K562 (cell line): Measurements from ENCODE around the gene PRDX1. TPM values are rescaled to one million over a fixed set of nuclear protein-coding genes. Genes with fewer than 3 reads are reported as not detected.

Experiments used
- ATAC-seq: fragments of 200-7000 bp; cut with Tn5 transposase; 3 replicates; pipeline ENCODE4 v1.9.1; 2020; ENCODE audit warnings: moderate library complexity
- BruUV-seq: library from RNA; stranded (reverse); fragments of 400-500 nt; replicated peaks from 2 replicates; lab custom pipeline; 2021; lab: Mats Ljungman, UMichigan
- CTCF ChIA-PET: fragments of 300-600 bp; formaldehyde crosslinking; extraction: SDS; loops from one replicate; lab custom pipeline; 2021; ENCODE audit warnings: low intra/inter-chr PET ratio; lab: Yijun Ruan, JAX
- POLR2A ChIA-PET: fragments of 300-600, 350-650 bp; sonication (Branson Sonifier 250); formaldehyde crosslinking; extraction: SDS; loops from one replicate; lab custom pipeline; 2021; ENCODE audit warnings: antibody characterized with exemption, inconsistent platforms; lab: Yijun Ruan, JAX
- DNase-seq, 4 experiments: peaks; one replicate each; pipeline versions ENCODE4 v3.0.0 to v3.0.0-alpha.2; 2011 to 2018; ENCODE audit warnings: low spot score in 3 of 4, mixed read lengths in 3 of 4; ENCODE audit errors: extremely low read depth in 1 of 4
- FAIRE-seq: peaks from 2 replicates; lab custom pipeline; 2011; peaks lifted over from hg19 to GRCh38; lab: Jason Lieb, UNC
- H2AFZ ChIP-seq: 2 replicates; pipeline ENCODE4 v1.6.0; 2011; ENCODE audit warnings: low read depth, low read length, control low read depth, inconsistent platforms
- H3K27ac ChIP-seq: fragments of 200-600 bp; 3 replicates; pipeline ENCODE4 v1.8.0; 2011; ENCODE audit warnings: low read depth, mild to moderate bottlenecking, control low read depth, inconsistent platforms, low read length, moderate library complexity, mixed read lengths; ENCODE audit errors: extremely low read depth
- H3K27me3 ChIP-seq, 2 experiments: fragments of 300-600 bp in 1 of 2; 2 replicates in 1 of 2; 3 replicates in 1 of 2; pipeline versions ENCODE4 v1.6.0 to v1.8.0; 2011; ENCODE audit warnings: inconsistent platforms in 2 of 2, low read length in 2 of 2, mild to moderate bottlenecking in 1 of 2, mixed read lengths in 1 of 2, moderate library complexity in 1 of 2; ENCODE audit not compliant: control insufficient read depth in 2 of 2, insufficient read depth in 2 of 2
- H3K36me3 ChIP-seq: fragments of 300-600 bp; 3 replicates; pipeline ENCODE4 v1.8.0; 2011; ENCODE audit warnings: mild to moderate bottlenecking, low read length, inconsistent platforms; ENCODE audit not compliant: control insufficient read depth, insufficient read depth
- H3K4me1 ChIP-seq, 2 experiments: fragments of 200-600 bp in 1 of 2; replicated peaks in 1 of 2; 2 replicates in 1 of 2; 3 replicates in 1 of 2; pipeline versions ENCODE4 v1.5.1 to v1.8.0; 2011; ENCODE audit warnings: inconsistent platforms in 2 of 2, low read length in 2 of 2, mild to moderate bottlenecking in 1 of 2, mixed read lengths in 1 of 2, moderate library complexity in 1 of 2; ENCODE audit not compliant: control insufficient read depth in 2 of 2, insufficient read depth in 2 of 2
- H3K4me2 ChIP-seq: 2 replicates; pipeline ENCODE4 v1.6.1; 2011; ENCODE audit warnings: low read length, control low read depth, inconsistent platforms, mixed read lengths; ENCODE audit not compliant: insufficient read depth
- H3K4me3 ChIP-seq: fragments of 200-600 bp; sonication (generic), shearing (Covaris generic); 2 replicates; pipeline ENCODE4 v1.5.1; 2016; ENCODE audit warnings: control low read depth, inconsistent platforms
- H3K79me2 ChIP-seq: fragments of 200-600 bp; 3 replicates; pipeline ENCODE4 v1.8.0; 2011; ENCODE audit warnings: low read length, inconsistent platforms; ENCODE audit not compliant: control insufficient read depth, insufficient read depth
- H3K9ac ChIP-seq, 2 experiments: 2 replicates each; pipeline versions ENCODE4 v1.6.0 to v1.6.1; 2011; ENCODE audit warnings: low read depth in 2 of 2, low read length in 2 of 2, control low read depth in 1 of 2, inconsistent platforms in 1 of 2, mild to moderate bottlenecking in 1 of 2, mixed read lengths in 1 of 2; ENCODE audit not compliant: insufficient read depth in 1 of 2
- H3K9me1 ChIP-seq: one replicate; pipeline ENCODE4 v1.6.0; 2011; ENCODE audit warnings: inconsistent platforms, mild to moderate bottlenecking, low read length, moderate library complexity; ENCODE audit not compliant: control insufficient read depth, insufficient read depth
- H3K9me3 ChIP-seq: replicated peaks from 2 replicates; pipeline ENCODE4 v1.5.1; 2011; ENCODE audit warnings: low read depth, low read length, inconsistent platforms; ENCODE audit not compliant: control insufficient read depth, insufficient read depth
- H4K20me1 ChIP-seq: replicated peaks from 2 replicates; pipeline ENCODE4 v1.6.1; 2011; ENCODE audit warnings: low read length, inconsistent platforms, mixed read lengths; ENCODE audit not compliant: control insufficient read depth, insufficient read depth
- CREBBP ChIP-seq: IDR thresholded peaks from one replicate; pipeline ENCODE4 v1.6.1; 2012; ENCODE audit warnings: low read depth, mild to moderate bottlenecking, control low read depth, inconsistent platforms, low read length
- PHB2 ChIP-seq: fragments of 450-650 bp; IDR thresholded peaks from 2 replicates; pipeline ENCODE4 v1.6.1; 2017; ENCODE audit warnings: low read depth
- TCF3 ChIP-seq: sonication (generic); formaldehyde crosslinking; IDR thresholded peaks from 2 replicates; pipeline ENCODE4 v1.4.0; 2020; ENCODE audit warnings: mild to moderate bottlenecking, missing genetic modification reagents
- TSHZ1 ChIP-seq: fragments of 250-450 bp; sonication (Bioruptor Pico); IDR thresholded peaks from 2 replicates; pipeline ENCODE4 v1.4.0; 2020; ENCODE audit warnings: mild to moderate bottlenecking, moderate library complexity
- ZFP30 ChIP-seq: fragments of 250-450 bp; sonication (Bioruptor Pico); IDR thresholded peaks from 2 replicates; pipeline ENCODE4 v1.8.0; 2022; ENCODE audit warnings: moderate library complexity, mild to moderate bottlenecking, inconsistent platforms, borderline replicate concordance
- WGBS: fragments of 100-300 bp; shearing (Covaris generic); methylation state at CpG from one replicate; pipeline ENCODE4 v1.1.6; 2016; ENCODE audit warnings: low coverage, mixed read lengths; ENCODE audit not compliant: insufficient coverage; ENCODE audit errors: missing lambda C conversion rate; 5-methylcytosine and 5-hydroxymethylcytosine counted together
- in situ Hi-C: fragments of 300-500 bp; cut with MboI; formaldehyde crosslinking; loops from 4 replicates; pipeline ENCODE4 v1.15.0; 2018; ENCODE audit warnings: inconsistent platforms, mixed read lengths
- intact Hi-C: fragments of 100-400 bp; cut with micrococcal nuclease; formaldehyde crosslinking; loops from 2 replicates; pipeline ENCODE4 v1.14.2; 2022
- polyA plus RNA-seq, 8 experiments: library from polyadenylated mRNA; depleted of rRNA in 4 of 8; stranded (reverse) in 5 of 8; unstranded in 3 of 8; fragments of >200 nt; fragmentation: Nextera tagmentation in 2 of 8; fragmentation: Illumina TruSeq in 1 of 8; extraction: Ambion mirVana in 2 of 8; extraction: Trizol in 1 of 8; gene quantifications; 2 replicates each; pipeline versions ENCODE4 v1.2.1 to v1.2.3, GENCODE V29; 2011 to 2014; ENCODE audit warnings: inconsistent platforms in 1 of 8, missing spikeins in 1 of 8
- total RNA-seq, 7 experiments: library from RNA; depleted of rRNA in 6 of 7; stranded (reverse); fragments of >200 nt in 6 of 7; fragmentation: Illumina TruSeq in 2 of 7; extraction: Trizol in 2 of 7; gene quantifications; 2 replicates each; pipeline versions ENCODE4 v1.2.1 to v1.2.3, GENCODE V29; 2011 to 2021; ENCODE audit warnings: low replicate concordance in 1 of 7
- TF ChIP-seq, protein P1 (sequence below): fragments of 450-650 bp; IDR thresholded peaks from 2 replicates; pipeline ENCODE4 v1.6.1; 2016; ENCODE audit warnings: borderline replicate concordance

PRDX1 gene
- total and polyA plus RNA-seq, 9 of the 15 experiments (the other 6 are each of a cell fraction or from before 2014, with no cell fraction given) = 748 to 2,388 (median 1,045) TPM

GRCh38 chr1:45516465-45516864 is 5.2 kb downstream of the PRDX1 start (continued):
- TF ChIP-seq TSHZ1 (no peak), CREBBP (no peak), ZFP30 (CRISPR knock-in tag) (no peak)

GRCh38 chr1:45516036-45516435 is 5.6 kb downstream of the PRDX1 start:
- Histone ChIP-seq H3K9me1 (no peaks in the 10 kb centered on the region), H3K4me1 (peaks cover 11 to 12% of the 10 kb centered on the region in 2 experiments), H2AFZ (no peak overlapping the region), H3K27ac (no peak overlapping the region), H3K4me3 (no peak overlapping the region), H3K79me2 (peaks cover 58% of the 10 kb centered on the region), H3K27me3 (no peaks in the 10 kb centered on the region), H4K20me1 (peaks cover 19% of the 10 kb centered on the region), H3K9ac (no peak overlapping the region), H3K9me3 (no peaks in the 10 kb centered on the region), H3K4me2 (no peak overlapping the region), H3K36me3 (peaks cover 85% of the 10 kb centered on the region)
- FAIRE-seq (no peak), ATAC-seq (no peak), DNase-seq (no peak)
- 79% methylated on average over 3 of the region's 3 CpGs for WGBS
- intact Hi-C loops (no loop called here), in situ Hi-C loops (no loop called here)
- TF ChIP-seq TCF3 (no peak), PHB2 (0 out of 2 replicates have a peak, but pooled peaks have one; percentile 19)
- TF ChIP-seq, protein P1, sequence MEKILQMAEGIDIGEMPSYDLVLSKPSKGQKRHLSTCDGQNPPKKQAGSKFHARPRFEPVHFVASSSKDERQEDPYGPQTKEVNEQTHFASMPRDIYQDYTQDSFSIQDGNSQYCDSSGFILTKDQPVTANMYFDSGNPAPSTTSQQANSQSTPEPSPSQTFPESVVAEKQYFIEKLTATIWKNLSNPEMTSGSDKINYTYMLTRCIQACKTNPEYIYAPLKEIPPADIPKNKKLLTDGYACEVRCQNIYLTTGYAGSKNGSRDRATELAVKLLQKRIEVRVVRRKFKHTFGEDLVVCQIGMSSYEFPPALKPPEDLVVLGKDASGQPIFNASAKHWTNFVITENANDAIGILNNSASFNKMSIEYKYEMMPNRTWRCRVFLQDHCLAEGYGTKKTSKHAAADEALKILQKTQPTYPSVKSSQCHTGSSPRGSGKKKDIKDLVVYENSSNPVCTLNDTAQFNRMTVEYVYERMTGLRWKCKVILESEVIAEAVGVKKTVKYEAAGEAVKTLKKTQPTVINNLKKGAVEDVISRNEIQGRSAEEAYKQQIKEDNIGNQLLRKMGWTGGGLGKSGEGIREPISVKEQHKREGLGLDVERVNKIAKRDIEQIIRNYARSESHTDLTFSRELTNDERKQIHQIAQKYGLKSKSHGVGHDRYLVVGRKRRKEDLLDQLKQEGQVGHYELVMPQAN = 0 out of 2 replicates have a peak, but pooled peaks have one; percentile 31
- BruUV-seq = no TSS peak
- POLR2A ChIA-PET = interaction anchor here (0.5 to 4.8 kb wide), 11 partner anchors 9 to 797 kb away, joined by 3 to 31 read pairs (median 3); partner anchors contain the start of genes AKR1A1, CCDC163, NASP and RPS8
- CTCF ChIA-PET = no interaction called here
